HepG2 (cell line): ENCODE results near the gene APOC1. TPM values are rescaled to one million over a fixed set of nuclear protein-coding genes. Genes with fewer than 3 reads are reported as not detected.

ENCODE experiments used
- CSRNP1 ChIP-seq: sonication (generic); formaldehyde crosslinking; IDR thresholded peaks from 2 replicates; pipeline ENCODE4 v1.8.1; 2023; ENCODE audit warnings: mild to moderate bottlenecking, missing genetic modification reagents
- ELF1 ChIP-seq: sonication (generic); formaldehyde crosslinking; IDR thresholded peaks from 2 replicates; pipeline ENCODE4 v1.4.0; 2020; ENCODE audit warnings: missing genetic modification reagents
- GATAD2A ChIP-seq: IDR thresholded peaks from 2 replicates; pipeline ENCODE4 v1.6.1; 2016
- HNF1B ChIP-seq: sonication (generic); formaldehyde crosslinking; IDR thresholded peaks from 2 replicates; pipeline ENCODE4 v1.5.1; 2020; ENCODE audit warnings: mild to moderate bottlenecking, moderate library complexity, missing genetic modification reagents
- NFKB2 ChIP-seq: sonication (generic); formaldehyde crosslinking; IDR thresholded peaks from 2 replicates; pipeline ENCODE4 v1.4.0; 2020; ENCODE audit warnings: missing genetic modification reagents, borderline replicate concordance
- PAX8 ChIP-seq: sonication (generic); formaldehyde crosslinking; IDR thresholded peaks from 2 replicates; pipeline ENCODE4 v1.8.0; 2022; ENCODE audit warnings: mild to moderate bottlenecking, missing genetic modification reagents, borderline replicate concordance
- PITX1 ChIP-seq: sonication (generic); formaldehyde crosslinking; IDR thresholded peaks from 2 replicates; pipeline ENCODE4 v1.5.1; 2020; ENCODE audit warnings: mild to moderate bottlenecking, missing genetic modification reagents
- PRMT3 ChIP-seq: sonication (generic); formaldehyde crosslinking; IDR thresholded peaks from 2 replicates; pipeline ENCODE4 v1.8.1; 2022; ENCODE audit warnings: low read depth, mild to moderate bottlenecking, moderate library complexity, missing genetic modification reagents, borderline replicate concordance
- SOX5 ChIP-seq: IDR thresholded peaks from 2 replicates; pipeline ENCODE4 v1.6.1; 2016; ENCODE audit warnings: borderline replicate concordance
- ZBTB25 ChIP-seq: IDR thresholded peaks from 2 replicates; pipeline ENCODE4 v1.6.1; 2018; ENCODE audit warnings: missing genetic modification reagents
- ZC3H4 ChIP-seq: sonication (generic); formaldehyde crosslinking; IDR thresholded peaks from 2 replicates; pipeline ENCODE4 v1.4.0; 2020; ENCODE audit warnings: missing genetic modification reagents, borderline replicate concordance
- ZNF205 ChIP-seq: IDR thresholded peaks from 2 replicates; pipeline ENCODE4 v1.6.1; 2018; ENCODE audit warnings: missing biosample characterization, missing genetic modification reagents
- ZNF749 ChIP-seq: sonication (generic); formaldehyde crosslinking; IDR thresholded peaks from 2 replicates; pipeline ENCODE4 v1.8.0; 2022; ENCODE audit warnings: mild to moderate bottlenecking, missing genetic modification reagents, moderate library complexity, borderline replicate concordance
- polyA plus RNA-seq, 8 experiments: library from polyadenylated mRNA; depleted of rRNA in 3 of 8; stranded (reverse) in 7 of 8; unstranded in 1 of 8; fragments of >200 nt; fragmentation: Illumina TruSeq in 4 of 8; extraction: Trizol in 4 of 8; gene quantifications; 2 replicates each; pipeline versions ENCODE4 v1.2.1 to v1.2.3, GENCODE V29; 2011 to 2016; ENCODE audit warnings: low read depth in 4 of 8, missing spikeins in 1 of 8, mixed read lengths in 1 of 8; ENCODE audit not compliant: insufficient read depth in 1 of 8
- total RNA-seq, 5 experiments: library from RNA; depleted of rRNA; stranded (reverse); fragments of >200 nt; fragmentation: Illumina TruSeq; extraction: Trizol; gene quantifications; 2 replicates each; pipeline ENCODE4 v1.2.3, GENCODE V29; 2016; ENCODE audit warnings: low read depth in 1 of 5
- TF ChIP-seq, protein P1 (sequence below): sonication (generic); formaldehyde crosslinking; IDR thresholded peaks from 2 replicates; pipeline ENCODE4 v1.5.1; 2020; ENCODE audit warnings: missing genetic modification reagents, mild to moderate bottlenecking, borderline replicate concordance
- TF ChIP-seq, protein P2 (sequence below): sonication (generic); formaldehyde crosslinking; IDR thresholded peaks from 2 replicates; pipeline ENCODE4 v1.8.1; 2023; ENCODE audit warnings: mild to moderate bottlenecking, moderate library complexity, missing genetic modification reagents
- TF ChIP-seq, protein P3 (sequence below): sonication (generic); formaldehyde crosslinking; IDR thresholded peaks from 2 replicates; pipeline ENCODE4 v1.4.0; 2020; ENCODE audit warnings: missing genetic modification reagents
- TF ChIP-seq, protein P4 (sequence below): sonication (generic); formaldehyde crosslinking; IDR thresholded peaks from 2 replicates; pipeline ENCODE4 v1.8.1; 2023; ENCODE audit warnings: mild to moderate bottlenecking, missing genetic modification reagents, borderline replicate concordance

The APOC1 gene
- total and polyA plus RNA-seq, 2 of the 13 experiments (the other 11 are each of a cell fraction or from before 2014, with no cell fraction given): 600 to 1,235 TPM

DNA sequence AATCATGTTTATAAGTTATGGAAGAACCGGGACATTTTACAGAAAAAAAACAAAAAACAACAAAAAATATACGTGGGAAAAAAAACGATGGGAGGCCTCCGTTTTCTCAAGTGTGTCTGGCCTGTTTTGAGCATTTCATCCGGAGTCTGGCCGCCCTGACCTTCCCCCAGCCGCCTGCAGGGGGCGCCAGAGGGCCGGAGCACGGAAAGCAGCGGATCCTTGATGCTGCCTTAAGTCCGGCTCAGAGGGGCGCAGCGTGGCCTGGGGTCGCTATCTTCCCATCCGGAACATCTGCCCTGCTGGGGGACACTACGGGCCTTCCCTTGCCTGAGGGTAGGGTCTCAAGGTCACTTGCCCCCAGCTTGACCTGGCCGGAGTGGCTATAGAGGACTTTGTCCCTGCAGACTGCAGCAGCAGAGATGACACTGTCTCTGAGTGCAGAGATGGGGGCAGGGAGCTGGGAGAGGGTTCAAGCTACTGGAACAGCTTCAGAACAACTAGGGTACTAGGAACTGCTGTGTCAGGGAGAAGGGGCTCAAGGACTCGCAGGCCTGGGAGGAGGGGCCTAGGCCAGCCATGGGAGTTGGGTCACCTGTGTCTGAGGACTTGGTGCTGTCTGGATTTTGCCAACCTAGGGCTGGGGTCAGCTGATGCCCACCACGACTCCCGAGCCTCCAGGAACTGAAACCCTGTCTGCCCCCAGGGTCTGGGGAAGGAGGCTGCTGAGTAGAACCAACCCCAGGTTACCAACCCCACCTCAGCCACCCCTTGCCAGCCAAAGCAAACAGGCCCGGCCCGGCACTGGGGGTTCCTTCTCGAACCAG lies 10.6 kb upstream of the APOC1 start (continued):
- TF ChIP-seq ZNF749 (CRISPR knock-in tag): no peak
- TF ChIP-seq, protein P1, sequence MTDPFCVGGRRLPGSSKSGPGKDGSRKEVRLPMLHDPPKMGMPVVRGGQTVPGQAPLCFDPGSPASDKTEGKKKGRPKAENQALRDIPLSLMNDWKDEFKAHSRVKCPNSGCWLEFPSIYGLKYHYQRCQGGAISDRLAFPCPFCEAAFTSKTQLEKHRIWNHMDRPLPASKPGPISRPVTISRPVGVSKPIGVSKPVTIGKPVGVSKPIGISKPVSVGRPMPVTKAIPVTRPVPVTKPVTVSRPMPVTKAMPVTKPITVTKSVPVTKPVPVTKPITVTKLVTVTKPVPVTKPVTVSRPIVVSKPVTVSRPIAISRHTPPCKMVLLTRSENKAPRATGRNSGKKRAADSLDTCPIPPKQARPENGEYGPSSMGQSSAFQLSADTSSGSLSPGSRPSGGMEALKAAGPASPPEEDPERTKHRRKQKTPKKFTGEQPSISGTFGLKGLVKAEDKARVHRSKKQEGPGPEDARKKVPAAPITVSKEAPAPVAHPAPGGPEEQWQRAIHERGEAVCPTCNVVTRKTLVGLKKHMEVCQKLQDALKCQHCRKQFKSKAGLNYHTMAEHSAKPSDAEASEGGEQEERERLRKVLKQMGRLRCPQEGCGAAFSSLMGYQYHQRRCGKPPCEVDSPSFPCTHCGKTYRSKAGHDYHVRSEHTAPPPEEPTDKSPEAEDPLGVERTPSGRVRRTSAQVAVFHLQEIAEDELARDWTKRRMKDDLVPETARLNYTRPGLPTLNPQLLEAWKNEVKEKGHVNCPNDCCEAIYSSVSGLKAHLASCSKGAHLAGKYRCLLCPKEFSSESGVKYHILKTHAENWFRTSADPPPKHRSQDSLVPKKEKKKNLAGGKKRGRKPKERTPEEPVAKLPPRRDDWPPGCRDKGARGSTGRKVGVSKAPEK (CRISPR knock-in tag): peak; percentile 69; the same call in 1 of the 2 replicates
- peak; percentile 46; the same call in 1 of the 2 replicates for TF ChIP-seq ELF1
- TF ChIP-seq GATAD2A (CRISPR knock-in tag): peak; percentile 89
- 0 out of 2 replicates have a peak, but pooled peaks have one; percentile 63 for TF ChIP-seq PAX8 (CRISPR knock-in tag)
- peak; percentile 64 for TF ChIP-seq SOX5 (CRISPR knock-in tag)
- 0 out of 2 replicates have a peak, but pooled peaks have one; percentile 36 for TF ChIP-seq ZC3H4
- TF ChIP-seq, protein P2, sequence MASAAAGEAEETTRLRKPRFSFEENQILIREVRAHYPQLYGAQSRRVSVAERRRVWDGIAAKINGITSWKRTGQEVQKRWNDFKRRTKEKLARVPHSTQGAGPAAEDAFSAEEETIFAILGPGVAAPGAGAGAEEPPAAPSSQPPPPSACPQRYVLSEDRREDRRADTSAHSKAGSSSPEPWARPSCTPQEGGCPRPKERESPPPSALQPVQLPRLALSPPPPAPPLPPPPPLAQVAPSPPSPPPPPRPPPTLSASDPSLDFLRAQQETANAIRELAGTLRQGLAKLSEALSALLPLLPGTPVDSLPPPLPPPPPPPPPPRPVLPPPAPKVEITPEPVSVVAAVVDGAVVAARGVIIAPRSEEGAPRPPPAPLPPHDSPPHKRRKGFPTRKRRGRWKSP: peak; percentile 68; the same call in 1 of the 2 replicates
- TF ChIP-seq ZNF205 (CRISPR knock-in tag): peak; percentile 43
- TF ChIP-seq HNF1B (CRISPR knock-in tag): peak; percentile 94
- TF ChIP-seq PRMT3 (CRISPR knock-in tag): peak; percentile 43; the same call in 1 of the 2 replicates
- peak; percentile 32; the same call in 1 of the 2 replicates for TF ChIP-seq CSRNP1
- TF ChIP-seq ZBTB25: no peak
- TF ChIP-seq PITX1 (CRISPR knock-in tag): peak; percentile 46; the same call in 1 of the 2 replicates
- TF ChIP-seq, protein P3, sequence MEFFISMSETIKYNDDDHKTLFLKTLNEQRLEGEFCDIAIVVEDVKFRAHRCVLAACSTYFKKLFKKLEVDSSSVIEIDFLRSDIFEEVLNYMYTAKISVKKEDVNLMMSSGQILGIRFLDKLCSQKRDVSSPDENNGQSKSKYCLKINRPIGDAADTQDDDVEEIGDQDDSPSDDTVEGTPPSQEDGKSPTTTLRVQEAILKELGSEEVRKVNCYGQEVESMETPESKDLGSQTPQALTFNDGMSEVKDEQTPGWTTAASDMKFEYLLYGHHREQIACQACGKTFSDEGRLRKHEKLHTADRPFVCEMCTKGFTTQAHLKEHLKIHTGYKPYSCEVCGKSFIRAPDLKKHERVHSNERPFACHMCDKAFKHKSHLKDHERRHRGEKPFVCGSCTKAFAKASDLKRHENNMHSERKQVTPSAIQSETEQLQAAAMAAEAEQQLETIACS (CRISPR knock-in tag): no peak
- TF ChIP-seq NFKB2 (CRISPR knock-in tag): peak; percentile 33; the same call in 1 of the 2 replicates
- TF ChIP-seq, protein P4, sequence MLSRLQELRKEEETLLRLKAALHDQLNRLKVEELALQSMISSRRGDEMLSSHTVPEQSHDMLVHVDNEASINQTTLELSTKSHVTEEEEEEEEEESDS (CRISPR knock-in tag): peak; percentile 85; the same call in 1 of the 2 replicates
